Glutamatergic neuron (in vitro differentiated cells): ENCODE data around the gene CCL23. TPM values are rescaled to one million over a fixed set of nuclear protein-coding genes. Genes with fewer than 3 reads are reported as not detected.

Experiments
- DNase-seq: peaks from one replicate; pipeline ENCODE4 v3.0.0; 2022
- H3K27ac Mint-ChIP-seq: one replicate; pipeline ENCODE4 v1.8.0; 2020; ENCODE audit warnings: mild to moderate bottlenecking, mixed read lengths, inconsistent platforms; ENCODE audit not compliant: unreplicated experiment
- H3K27me3 Mint-ChIP-seq: one replicate; pipeline ENCODE4 v1.8.0; 2020; ENCODE audit warnings: mild to moderate bottlenecking, moderate library complexity, mixed read lengths, inconsistent platforms; ENCODE audit not compliant: unreplicated experiment
- H3K36me3 Mint-ChIP-seq: one replicate; pipeline ENCODE4 v1.8.0; 2020; ENCODE audit warnings: mild to moderate bottlenecking, mixed read lengths, inconsistent platforms; ENCODE audit not compliant: unreplicated experiment
- H3K4me1 Mint-ChIP-seq: one replicate; pipeline ENCODE4 v1.8.0; 2020; ENCODE audit warnings: mild to moderate bottlenecking, low read depth, mixed read lengths, inconsistent platforms; ENCODE audit not compliant: unreplicated experiment
- H3K4me3 Mint-ChIP-seq: one replicate; pipeline ENCODE4 v1.8.0; 2020; ENCODE audit warnings: mild to moderate bottlenecking, mixed read lengths, inconsistent platforms; ENCODE audit not compliant: unreplicated experiment
- H3K9me3 Mint-ChIP-seq: one replicate; pipeline ENCODE4 v1.8.0; 2020; ENCODE audit warnings: mild to moderate bottlenecking, moderate library complexity, mixed read lengths, inconsistent platforms; ENCODE audit not compliant: unreplicated experiment
- CTCF ChIP-seq: fragments of 200-600 bp; sonication (generic); IDR thresholded peaks from one replicate; pipeline ENCODE4 v1.5.0; 2021; ENCODE audit not compliant: partially characterized antibody, unreplicated experiment
- total RNA-seq: library from RNA; stranded (reverse); fragmentation: NEBNext Ultra II Directional; extraction: Animal tissue kit (Norgen Biotek cat#: 25700); gene quantifications from one replicate; pipeline ENCODE4 v1.2.1, GENCODE V29; 2021; ENCODE audit not compliant: unreplicated experiment

Gene CCL23
- total RNA-seq, 1 donor from 2014 or later, result not detected

- no peak overlapping the region for H3K4me3 Mint-ChIP-seq
- H3K27me3 Mint-ChIP-seq, result no peaks in the 10 kb centered on the region
- no peak overlapping the region for H3K27ac Mint-ChIP-seq
Observed at GRCh38 chr17:35972066-35972465, 45.7 kb downstream of the CCL23 start.

DNA sequence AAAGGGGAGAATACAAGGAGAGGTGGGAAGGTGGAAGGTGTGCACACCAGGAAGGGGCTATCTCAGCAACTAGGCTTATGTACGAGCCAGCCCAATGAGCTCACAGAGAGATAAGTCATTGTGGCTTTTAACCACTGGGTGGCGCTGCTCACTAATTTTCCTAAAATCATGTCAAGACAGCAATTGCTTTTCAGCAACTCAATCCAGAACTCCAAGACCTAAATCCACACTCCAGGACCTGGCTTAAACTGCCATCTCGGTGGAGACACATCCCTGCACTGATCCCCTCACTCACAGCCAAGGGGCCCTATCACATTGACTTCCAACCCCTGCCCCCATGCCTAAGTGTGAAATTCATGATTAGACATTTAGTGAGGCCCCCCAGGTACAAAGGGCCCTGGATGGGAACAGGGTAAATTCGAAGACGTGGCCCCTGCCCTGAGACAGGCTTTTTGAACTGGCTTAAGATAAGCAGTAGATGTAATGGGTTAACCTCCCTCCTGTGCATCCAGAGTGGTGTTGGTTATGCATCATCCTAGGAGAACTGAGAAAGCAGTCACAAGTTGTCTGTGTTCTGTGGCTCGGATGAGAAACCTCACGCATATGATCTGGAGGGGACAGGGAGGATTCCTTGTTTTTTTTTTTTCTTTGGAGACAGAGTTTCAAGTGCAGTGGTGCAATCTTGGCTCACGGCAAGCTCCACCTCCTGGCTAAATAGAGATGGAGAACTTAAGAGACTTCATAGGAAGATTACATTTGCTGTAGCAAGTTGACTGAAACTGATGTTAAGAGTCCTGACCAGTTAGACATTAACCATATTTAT is 48.0 kb downstream of the CCL23 start:
- Mint-ChIP-seq H3K9me3 (no peaks in the 10 kb centered on the region), H3K4me3 (no peak overlapping the region)
- peak; percentile 79 for DNase-seq

More at GRCh38 chr17:35972066-35972465, 45.7 kb downstream of the CCL23 start:
- TF ChIP-seq CTCF, result no peak
- Mint-ChIP-seq H3K9me3 (no peaks in the 10 kb centered on the region), H3K36me3 (no peaks in the 10 kb centered on the region), H3K4me1 (no peaks in the 10 kb centered on the region)
- no peak for DNase-seq

DNA sequence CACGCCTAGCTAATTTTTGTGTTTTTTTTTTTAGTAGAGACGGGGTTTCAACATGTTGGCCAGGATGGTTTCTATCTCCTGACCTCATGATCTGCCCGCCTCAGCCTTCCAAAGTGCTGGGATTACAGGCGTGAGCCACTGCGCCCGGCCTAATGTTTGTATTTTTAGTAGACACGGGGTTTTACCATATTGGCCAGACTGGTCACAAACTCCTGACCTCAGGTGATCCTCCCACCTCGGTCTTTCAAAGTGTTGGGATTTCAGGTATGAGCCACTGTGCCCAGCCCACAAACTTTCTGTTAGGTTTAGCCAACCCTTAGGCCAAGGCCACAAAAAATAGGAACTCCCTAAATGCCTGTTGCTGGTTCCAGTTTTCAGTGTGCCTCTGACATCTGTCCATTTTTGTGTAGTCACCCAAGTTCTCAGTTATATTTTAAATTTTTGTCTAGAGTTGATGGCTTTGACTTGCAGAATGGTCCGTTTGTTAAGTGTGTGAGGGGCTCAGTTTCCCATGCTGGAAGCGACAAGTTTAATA is 49.2 kb downstream of the CCL23 start:
- H3K36me3 Mint-ChIP-seq, result no peaks in the 10 kb centered on the region
- no peak for TF ChIP-seq CTCF
- no peak overlapping the region for H3K4me3 Mint-ChIP-seq
- DNase-seq, result no peak
- no peak overlapping the region for H3K27ac Mint-ChIP-seq
- H3K4me1 Mint-ChIP-seq, result no peaks in the 10 kb centered on the region
- no peaks in the 10 kb centered on the region for H3K27me3 Mint-ChIP-seq
- H3K9me3 Mint-ChIP-seq, result no peaks in the 10 kb centered on the region

More for the DNA sequence above, 48.0 kb downstream of the CCL23 start:
- no peak overlapping the region for H3K27ac Mint-ChIP-seq
- H3K36me3 Mint-ChIP-seq, result no peaks in the 10 kb centered on the region
- H3K27me3 Mint-ChIP-seq, result no peaks in the 10 kb centered on the region
- TF ChIP-seq CTCF, result peak; percentile 89
- H3K4me1 Mint-ChIP-seq, result no peaks in the 10 kb centered on the region

- TF ChIP-seq CTCF, result no peak
- DNase-seq, result no peak
- H3K27me3 Mint-ChIP-seq, result no peaks in the 10 kb centered on the region
- H3K27ac Mint-ChIP-seq, result no peak overlapping the region
- peaks cover 2% of the 10 kb centered on the region for H3K9me3 Mint-ChIP-seq
- no peak overlapping the region for H3K4me3 Mint-ChIP-seq
- no peaks in the 10 kb centered on the region for H3K36me3 Mint-ChIP-seq
- H3K4me1 Mint-ChIP-seq, result no peaks in the 10 kb centered on the region
Observed at GRCh38 chr17:35965272-35965671, 52.5 kb downstream of the CCL23 start.

- H3K27ac Mint-ChIP-seq, result no peak overlapping the region
- H3K9me3 Mint-ChIP-seq, result peaks cover 2% of the 10 kb centered on the region
- H3K27me3 Mint-ChIP-seq, result no peaks in the 10 kb centered on the region
- no peak for TF ChIP-seq CTCF
- H3K4me1 Mint-ChIP-seq, result no peaks in the 10 kb centered on the region
- no peak for DNase-seq
- H3K36me3 Mint-ChIP-seq, result no peaks in the 10 kb centered on the region
- no peak overlapping the region for H3K4me3 Mint-ChIP-seq
Observed at GRCh38 chr17:35963663-35964062, 54.1 kb downstream of the CCL23 start.
